Large intestine (tissue), 12 donors: ENCODE data around the gene CALML3. TPM values are rescaled to one million over a fixed set of nuclear protein-coding genes. Genes with fewer than 3 reads are reported as not detected.
"Not testable (repeated sequence)": the region's sequence is repeated elsewhere in the genome, so short reads cannot be mapped to it uniquely, and the experiment has no call there.

Source experiments
- DNase-seq, 2 donors: peaks; one replicate each; pipeline versions ENCODE4 v3.0.0 to v3.0.0-alpha.2; 2013
- H3K27ac ChIP-seq: one replicate; pipeline ENCODE4 v1.5.1; 2013; ENCODE audit warnings: low read length
- H3K27me3 ChIP-seq: 2 replicates; pipeline ENCODE4 v1.6.1; 2013; ENCODE audit warnings: low read length; ENCODE audit not compliant: control insufficient read depth, insufficient read depth
- H3K36me3 ChIP-seq: 2 replicates; pipeline ENCODE4 v1.6.1; 2013; ENCODE audit warnings: low read length; ENCODE audit not compliant: control insufficient read depth, insufficient read depth
- H3K4me1 ChIP-seq: one replicate; pipeline ENCODE4 v1.6.1; 2013; ENCODE audit warnings: low read length; ENCODE audit not compliant: control insufficient read depth, insufficient read depth
- H3K4me3 ChIP-seq: one replicate; pipeline ENCODE4 v1.5.1; 2013; ENCODE audit warnings: low read length
- H3K9me3 ChIP-seq: one replicate; pipeline ENCODE4 v1.6.1; 2013; ENCODE audit warnings: mild to moderate bottlenecking, low read depth, low read length, moderate library complexity; ENCODE audit not compliant: control insufficient read depth
- WGBS: methylation state at CpG from one replicate; pipeline ENCODE4 v1.1.5; 2013; ENCODE audit warnings: low lambda C conversion rate; ENCODE audit not compliant: insufficient coverage; 5-methylcytosine and 5-hydroxymethylcytosine counted together
- long read RNA-seq, 11 donors: transcript quantifications; one replicate each; lab custom pipeline, GENCODE V29; 2026
- polyA plus RNA-seq: library from polyadenylated mRNA; unstranded; fragments of 120-200 nt; gene quantifications from one replicate; pipeline ENCODE4 v1.2.1, GENCODE V29; 2013

CALML3 gene
- polyA plus RNA-seq, result 0.09 TPM
- long read RNA-seq, donor 1, result 0 reads
- long read RNA-seq, donor 2, partial matches to known transcripts, result 0 of 3 reads
- long read RNA-seq, donor 2, other reads (novel, unspliced or antisense), result 0 of 3 reads
- long read RNA-seq, donor 3, result 0 reads
- long read RNA-seq, donor 4, result 0 reads
- long read RNA-seq, donor 5, result 0 reads
- long read RNA-seq, donor 6, result 0 reads
- long read RNA-seq, donor 7, result 0 reads
- long read RNA-seq, donor 8, result 0 reads
- long read RNA-seq, donor 9, result 0 reads
- long read RNA-seq, donor 10, result 0 reads
- long read RNA-seq, donor 11, partial matches to known transcripts, result 0 of 2 reads
- long read RNA-seq, donor 11, other reads (novel, unspliced or antisense), result 0 of 2 reads

- peak in 1 of 2 donors; percentile 54 for DNase-seq
- H3K4me3 ChIP-seq, result no peak within 1 kb of the TSS
- no CpG with 5 or more reads among the region's 64 CpGs for whole genome bisulfite sequencing
- no peaks in the 10 kb centered on the region for H3K27me3 ChIP-seq
- H3K36me3 ChIP-seq, result no peaks in the 10 kb centered on the region
- no peak within 1 kb of the TSS for H3K27ac ChIP-seq
- peaks cover 17% of the 10 kb centered on the region for H3K4me1 ChIP-seq
- H3K9me3 ChIP-seq, result peaks cover 11% of the 10 kb centered on the region
Measured at GRCh38 chr10:5524641-5525560, at the start of gene CALML3. Gene CALML3 (plus strand): TSS chr10:5524961. CDS start chr10:5525086, 125 bp downstream.

DNA sequence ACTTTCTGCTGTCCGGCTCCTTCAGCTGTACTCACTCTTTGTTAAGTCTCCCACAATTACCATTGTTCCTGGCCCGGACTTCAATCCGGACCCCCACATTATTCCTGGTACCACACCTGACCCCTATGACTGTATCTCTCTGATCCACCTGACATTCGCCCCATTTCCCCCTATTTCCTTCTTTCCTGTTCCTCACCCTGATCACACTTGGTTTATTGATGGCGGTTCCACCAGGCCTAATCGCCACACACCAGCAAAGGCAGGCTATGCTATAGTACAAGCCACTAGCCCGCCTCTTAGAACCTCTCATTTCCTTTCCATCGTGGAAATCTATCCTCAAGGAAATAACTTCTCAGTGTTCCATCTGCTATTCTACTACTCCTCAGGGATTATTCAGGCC lies 49.7 kb upstream of the CALML3 start:
- not testable (repeated sequence) for DNase-seq, H3K36me3 ChIP-seq, H3K9me3 ChIP-seq, H3K4me1 ChIP-seq, H3K27me3 ChIP-seq, H3K4me3 ChIP-seq, H3K27ac ChIP-seq
- WGBS, result 89% methylated on average over 3 of the region's 8 CpGs

DNA sequence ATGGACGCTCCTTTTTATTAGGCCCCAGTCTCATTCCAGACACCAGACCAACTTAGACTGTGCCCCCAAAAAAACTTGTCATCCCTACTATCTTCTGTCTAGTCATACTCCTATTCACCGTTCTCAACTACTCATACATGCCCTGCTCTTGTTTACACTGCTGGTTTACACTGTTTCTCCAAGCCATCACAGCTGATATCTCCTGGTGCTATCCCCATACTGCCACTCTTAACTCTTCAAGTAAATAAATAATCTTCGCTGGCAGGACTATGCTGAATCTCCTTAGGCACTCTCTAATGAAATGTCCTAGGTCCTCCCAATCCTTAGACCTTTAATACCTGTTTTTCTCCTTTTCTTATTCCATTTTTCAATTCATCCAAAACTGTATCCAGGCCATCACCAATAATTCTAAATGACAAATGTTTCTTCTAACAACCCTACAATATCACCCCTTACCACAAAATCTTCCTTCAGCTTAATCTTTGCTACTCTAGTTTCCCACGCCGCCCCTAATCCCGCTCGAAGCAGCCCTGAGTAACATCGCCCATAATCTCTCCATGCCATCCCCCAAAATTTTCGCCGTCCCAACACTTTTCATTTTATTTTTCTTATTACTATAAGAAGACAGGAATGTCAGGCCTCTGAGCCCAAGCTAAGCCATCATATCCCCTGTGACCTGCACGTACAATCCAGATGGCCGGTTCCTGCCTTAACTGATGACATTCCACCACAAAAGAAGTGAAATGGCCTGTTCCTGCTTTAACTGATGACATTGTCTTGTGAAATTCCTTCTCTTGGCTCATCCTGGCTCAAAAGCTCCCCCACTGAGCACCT lies 48.6 kb upstream of the CALML3 start:
- H3K36me3 ChIP-seq, H3K9me3 ChIP-seq, H3K27ac ChIP-seq, DNase-seq, H3K27me3 ChIP-seq, H3K4me3 ChIP-seq, H3K4me1 ChIP-seq: not testable (repeated sequence)
- 97% methylated on average over 8 of the region's 12 CpGs for WGBS

GRCh38 chr10:5476918-5477525 lies 47.7 kb upstream of the CALML3 start:
- WGBS, result 100% methylated on average over 2 of the region's 13 CpGs
- H3K27me3 ChIP-seq, result no peaks in the 10 kb centered on the region
- no peaks in the 10 kb centered on the region for H3K9me3 ChIP-seq
- H3K4me1 ChIP-seq, result no peaks in the 10 kb centered on the region
- H3K36me3 ChIP-seq, result no peaks in the 10 kb centered on the region
- H3K4me3 ChIP-seq, result no peak overlapping the region
- no peak for DNase-seq
- H3K27ac ChIP-seq, result no peak overlapping the region

GRCh38 chr10:5477948-5478693 lies 46.6 kb upstream of the CALML3 start:
- H3K27ac ChIP-seq, result no peak overlapping the region
- no peaks in the 10 kb centered on the region for H3K9me3 ChIP-seq
- H3K4me1 ChIP-seq, result no peaks in the 10 kb centered on the region
- no peaks in the 10 kb centered on the region for H3K27me3 ChIP-seq
- DNase-seq, result no peak
- H3K4me3 ChIP-seq, result no peak overlapping the region
- no peaks in the 10 kb centered on the region for H3K36me3 ChIP-seq
- no CpG with 5 or more reads among the region's 11 CpGs for WGBS

GRCh38 chr10:5478694-5479305 lies 46.0 kb upstream of the CALML3 start:
- no peaks in the 10 kb centered on the region for H3K9me3 ChIP-seq
- H3K4me3 ChIP-seq, result no peak overlapping the region
- H3K27ac ChIP-seq, result no peak overlapping the region
- no peaks in the 10 kb centered on the region for H3K27me3 ChIP-seq
- WGBS, result 100% methylated on average over 1 of the region's 18 CpGs
- H3K36me3 ChIP-seq, result no peaks in the 10 kb centered on the region
- no peaks in the 10 kb centered on the region for H3K4me1 ChIP-seq
- no peak for DNase-seq

GRCh38 chr10:5479481-5480161 lies 45.1 kb upstream of the CALML3 start:
- no peaks in the 10 kb centered on the region for H3K36me3 ChIP-seq
- DNase-seq, result no peak
- no peaks in the 10 kb centered on the region for H3K4me1 ChIP-seq
- no peak overlapping the region for H3K4me3 ChIP-seq
- WGBS, result 67% methylated on average over 1 of the region's 14 CpGs
- H3K27me3 ChIP-seq, result no peaks in the 10 kb centered on the region
- no peak overlapping the region for H3K27ac ChIP-seq
- H3K9me3 ChIP-seq, result no peaks in the 10 kb centered on the region

DNA sequence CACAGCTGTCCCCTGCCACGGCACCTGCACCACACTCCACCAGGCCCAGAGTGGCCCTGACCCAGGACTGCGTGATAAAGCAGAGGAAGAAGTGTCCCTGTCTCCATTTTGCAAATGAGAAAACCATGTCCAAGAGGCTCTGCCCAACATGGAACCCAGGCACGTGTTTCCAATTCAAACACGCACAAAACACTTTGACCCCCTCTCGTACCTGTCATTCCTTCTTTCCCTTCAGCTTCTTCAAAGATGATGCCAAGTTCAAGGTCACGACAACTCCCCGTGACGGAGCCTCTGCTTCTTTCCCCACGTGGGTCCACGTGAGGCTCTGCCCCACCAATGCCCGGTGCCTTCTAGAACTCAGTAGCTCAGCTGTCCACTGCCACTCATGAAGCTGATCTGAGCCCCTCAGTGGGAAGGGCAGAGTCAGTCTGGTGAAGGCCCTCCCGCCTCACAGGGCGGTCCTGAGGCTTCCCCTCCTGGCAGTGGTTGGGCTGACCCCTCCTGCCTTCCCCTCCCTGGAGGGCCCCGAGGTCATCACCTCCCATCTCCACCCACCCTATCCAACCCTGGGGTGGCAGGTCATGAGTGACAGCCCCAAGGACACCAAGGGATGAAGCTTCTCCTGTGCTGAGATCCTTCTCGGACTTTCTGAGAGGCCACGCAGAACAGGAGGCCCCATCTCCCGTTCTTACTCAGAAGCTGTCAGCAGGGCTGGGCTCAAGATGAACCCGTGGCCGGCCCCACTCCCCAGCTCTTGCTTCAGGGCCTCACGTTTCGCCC lies 44.4 kb upstream of the CALML3 start:
- Histone ChIP-seq H3K27ac (no peak overlapping the region), H3K4me1 (no peaks in the 10 kb centered on the region), H3K4me3 (no peak overlapping the region), H3K9me3 (no peaks in the 10 kb centered on the region), H3K27me3 (no peaks in the 10 kb centered on the region), H3K36me3 (no peaks in the 10 kb centered on the region)
- no peak for DNase-seq
- no CpG with 5 or more reads among the region's 21 CpGs for WGBS
